ENCODE measurements around the gene GMDS. TPM values are rescaled to one million over a fixed set of nuclear protein-coding genes. Genes with fewer than 3 reads are reported as not detected.
A peak's percentile ranks its signal among the peaks of the same experiment; 100 is the strongest.

The GMDS gene
- polyA plus RNA-seq, 1 donor: 60.1 TPM

GRCh38 chr6:2037237-2037926 is 208.0 kb downstream of the GMDS start:
- peak; percentile 50 for DNase-seq

GRCh38 chr6:2036710-2037023 is 208.7 kb downstream of the GMDS start:
- no peak for DNase-seq

GRCh38 chr6:2035826-2036709 is 209.3 kb downstream of the GMDS start:
- DNase-seq: peak; percentile 53

GRCh38 chr6:2035046-2035445 is 210.4 kb downstream of the GMDS start:
- DNase-seq: no peak

GRCh38 chr6:2034256-2034655 is 211.1 kb downstream of the GMDS start:
- no peak for DNase-seq

- DNase-seq: no peak
Measured at GRCh38 chr6:2033544-2033943, 211.9 kb downstream of the GMDS start.

GRCh38 chr6:2030682-2031244 is 214.6 kb downstream of the GMDS start:
- no peak for DNase-seq

- DNase-seq: no peak
Measured at GRCh38 chr6:2029952-2030351, 215.5 kb downstream of the GMDS start.

GRCh38 chr6:2029130-2029794 is 216.1 kb downstream of the GMDS start:
- no peak for DNase-seq

- DNase-seq: no peak
Measured at GRCh38 chr6:2028457-2029038, 216.9 kb downstream of the GMDS start.

- no peak for DNase-seq
Measured at GRCh38 chr6:2026133-2026532, 219.3 kb downstream of the GMDS start.

- peak; percentile 48 for DNase-seq
Measured at GRCh38 chr6:2021713-2022125, 223.7 kb downstream of the GMDS start.

- no peak for DNase-seq
Measured at GRCh38 chr6:2020909-2021308, 224.5 kb downstream of the GMDS start.

GRCh38 chr6:2019051-2019450 is 226.4 kb downstream of the GMDS start:
- no peak for DNase-seq

- DNase-seq: no peak
Measured at GRCh38 chr6:2016040-2016439, 229.4 kb downstream of the GMDS start.

GRCh38 chr6:2008383-2008976 is 236.9 kb downstream of the GMDS start:
- no peak for DNase-seq

- DNase-seq: no peak
Measured at GRCh38 chr6:2007165-2007564, 238.2 kb downstream of the GMDS start.

GRCh38 chr6:2004888-2005287 is 240.5 kb downstream of the GMDS start:
- DNase-seq: no peak

- DNase-seq: no peak
Measured at GRCh38 chr6:2000962-2001361, 244.4 kb downstream of the GMDS start.

GRCh38 chr6:1997702-1998101 is 247.7 kb downstream of the GMDS start:
- DNase-seq: no peak

GRCh38 chr6:1995636-1996035 is 249.8 kb downstream of the GMDS start:
- DNase-seq: no peak

GRCh38 chr6:1993042-1993441 is 252.4 kb downstream of the GMDS start:
- DNase-seq: no peak

Measured in left kidney (tissue), 2 donors.